BLaER1 treated with 17β-estradiol and CSF1 and Interleukin-3, amounts not matched to agents 10 nM and 100 nM (cell line): Measurements from ENCODE around the gene PINLYP.

Experiments
- H3K27ac ChIP-seq, 11 experiments: shearing (Covaris generic); formaldehyde crosslinking; 2 replicates each; pipeline ENCODE4 v1.8.1; 2022
- H3K27me3 ChIP-seq, 11 experiments: shearing (Covaris generic); formaldehyde crosslinking; 2 replicates each; pipeline ENCODE4 v1.8.1; 2022
- H3K36me3 ChIP-seq, 11 experiments: shearing (Covaris generic); formaldehyde crosslinking; 2 replicates each; pipeline ENCODE4 v1.8.1; 2022
- H3K4me1 ChIP-seq, 10 experiments: shearing (Covaris generic); formaldehyde crosslinking; 2 replicates each; pipeline ENCODE4 v1.8.1; 2022
- H3K4me2 ChIP-seq, 11 experiments: shearing (Covaris generic); formaldehyde crosslinking; 2 replicates each; pipeline ENCODE4 v1.8.1; 2022
- H3K4me3 ChIP-seq, 10 experiments: shearing (Covaris generic); formaldehyde crosslinking; 2 replicates each; pipeline ENCODE4 v1.8.1; 2022
- H3K9ac ChIP-seq, 11 experiments: shearing (Covaris generic); formaldehyde crosslinking; 2 replicates each; pipeline ENCODE4 v1.8.1; 2022
- H3K9me3 ChIP-seq, 11 experiments: shearing (Covaris generic); formaldehyde crosslinking; replicated peaks in 1 of 11; 2 replicates each; pipeline ENCODE4 v1.8.1; 2022
- H4K20me1 ChIP-seq, 11 experiments: shearing (Covaris generic); formaldehyde crosslinking; 2 replicates each; pipeline ENCODE4 v1.8.1; 2022
- Cebpa-rat ChIP-seq, 11 experiments: shearing (Covaris generic); IDR thresholded peaks; 2 replicates each; pipeline ENCODE4 v1.8.1; 2022

Gene PINLYP

GRCh38 chr19:43607238-43608205, 31.9 kb downstream of the PINLYP start:
- Histone ChIP-seq H3K9me3 (no peaks in the 10 kb centered on the region), H3K9ac (peak overlapping the region; percentile 61 to 84 (median 75)), H3K36me3 (peaks cover 19 to 66% (median 52%) of the 10 kb centered on the region in 11 experiments), H3K27me3 (no peaks in the 10 kb centered on the region), H4K20me1 (peaks cover 0 to 70% (median 31%) of the 10 kb centered on the region in 11 experiments; a peak in 15 of 22 replicates), H3K27ac (peak overlapping the region; percentile 54 to 85 (median 74)), H3K4me2 (peak overlapping the region; percentile 81 to 96 (median 94)), H3K4me1 (peaks cover 24 to 71% (median 60%) of the 10 kb centered on the region in 10 experiments), H3K4me3 (peak overlapping the region; percentile 40 to 66 (median 49); a peak in 19 of 20 replicates)
- no peak for TF ChIP-seq Cebpa-rat (IDR thresholded peaks at IDR 0.05)

- H3K27ac ChIP-seq = peak overlapping the region in 3 of 11 experiments; percentile 23 to 31 (median 29); a peak in 4 of 22 replicates
- TF ChIP-seq Cebpa-rat (IDR thresholded peaks at IDR 0.05) = no peak
- H3K36me3 ChIP-seq = peaks cover 33 to 80% (median 75%) of the 10 kb centered on the region in 11 experiments
Observed at GRCh38 chr19:43609872-43610271, 34.3 kb downstream of the PINLYP start.

GRCh38 chr19:43610493-43610892, 34.9 kb downstream of the PINLYP start:
- H3K36me3 ChIP-seq = peaks cover 33 to 81% (median 76%) of the 10 kb centered on the region in 11 experiments
- no peaks in the 10 kb centered on the region for H3K9me3 ChIP-seq
- no peak overlapping the region for H3K4me2 ChIP-seq
- no peak for TF ChIP-seq Cebpa-rat (IDR thresholded peaks at IDR 0.05)
- H4K20me1 ChIP-seq = peaks cover 0 to 81% (median 53%) of the 10 kb centered on the region in 11 experiments; a peak in 15 of 22 replicates
- H3K27ac ChIP-seq = peak overlapping the region in 1 of 11 experiments; percentile 2; a peak in 1 of 22 replicates
- no peaks in the 10 kb centered on the region for H3K27me3 ChIP-seq
- peaks cover 24 to 48% (median 35%) of the 10 kb centered on the region in 10 experiments for H3K4me1 ChIP-seq
- H3K4me3 ChIP-seq = no peak overlapping the region
- H3K9ac ChIP-seq = peak overlapping the region in 6 of 11 experiments; percentile 0 to 20 (median 11); a peak in 4 of 22 replicates

More at GRCh38 chr19:43609872-43610271, 34.3 kb downstream of the PINLYP start:
- H3K4me1 ChIP-seq = peaks cover 24 to 48% (median 37%) of the 10 kb centered on the region in 10 experiments
- 0 out of 22 replicates have a peak overlapping the region, but pooled peaks of 1 of the 11 experiments have one; percentile 2 for H3K4me2 ChIP-seq
- H3K4me3 ChIP-seq = no peak overlapping the region
- no peaks in the 10 kb centered on the region for H3K9me3 ChIP-seq
- peaks cover 0 to 76% (median 51%) of the 10 kb centered on the region in 11 experiments; a peak in 15 of 22 replicates for H4K20me1 ChIP-seq
- H3K9ac ChIP-seq = peak overlapping the region in 1 of 11 experiments; percentile 2; a peak in 1 of 22 replicates
- no peaks in the 10 kb centered on the region for H3K27me3 ChIP-seq

- Histone ChIP-seq H3K27ac (peak within 1 kb of the TSS in 1 of 11 experiments; percentile 2; a peak in 2 of 22 replicates), H3K4me2 (no peak within 1 kb of the TSS), H4K20me1 (peaks cover 0 to 94% (median 57%) of the 10 kb centered on the region in 11 experiments; a peak in 15 of 22 replicates), H3K27me3 (no peaks in the 10 kb centered on the region), H3K4me3 (no peak within 1 kb of the TSS), H3K9me3 (no peaks in the 10 kb centered on the region), H3K4me1 (peaks cover 26 to 48% (median 39%) of the 10 kb centered on the region in 10 experiments), H3K36me3 (peaks cover 33 to 69% (median 63%) of the 10 kb centered on the region in 11 experiments), H3K9ac (peak within 1 kb of the TSS in 5 of 11 experiments; percentile 0 to 20 (median 12); a peak in 4 of 22 replicates)
- no peak for TF ChIP-seq Cebpa-rat (IDR thresholded peaks at IDR 0.05)
Observed at GRCh38 chr19:43611788-43612187, 36.2 kb downstream of the PINLYP start, which contains the start of gene SRRM5. Gene SRRM5 (plus strand): TSS chr19:43612088. CDS start chr19:43612122, 34 bp downstream.

GRCh38 chr19:43612374-43612773, 36.8 kb downstream of the PINLYP start:
- Histone ChIP-seq H3K27ac (no peak overlapping the region; a peak in 1 of 22 replicates), H3K9ac (no peak overlapping the region), H3K36me3 (peaks cover 33 to 65% (median 58%) of the 10 kb centered on the region in 11 experiments), H3K9me3 (no peaks in the 10 kb centered on the region), H3K27me3 (no peaks in the 10 kb centered on the region), H3K4me2 (no peak overlapping the region), H4K20me1 (peaks cover 0 to 100% (median 57%) of the 10 kb centered on the region in 11 experiments; a peak in 15 of 22 replicates), H3K4me3 (no peak overlapping the region), H3K4me1 (peaks cover 26 to 48% (median 39%) of the 10 kb centered on the region in 10 experiments)
- no peak for TF ChIP-seq Cebpa-rat (IDR thresholded peaks at IDR 0.05)

GRCh38 chr19:43616306-43616705, 40.7 kb downstream of the PINLYP start:
- H3K9ac ChIP-seq = peak overlapping the region in 9 of 11 experiments; percentile 1 to 56 (median 16); a peak in 9 of 22 replicates

GRCh38 chr19:43616954-43617353, 41.4 kb downstream of the PINLYP start:
- no peaks in the 10 kb centered on the region for H3K27me3 ChIP-seq
- H3K4me1 ChIP-seq = peaks cover 36 to 53% (median 48%) of the 10 kb centered on the region in 10 experiments
- peaks cover 24 to 37% (median 34%) of the 10 kb centered on the region in 11 experiments for H3K36me3 ChIP-seq
- no peak overlapping the region for H3K4me3 ChIP-seq
- peak overlapping the region in 10 of 11 experiments; percentile 7 to 98 (median 86); a peak in 18 of 22 replicates for H3K4me2 ChIP-seq
- peaks cover 0 to 54% (median 28%) of the 10 kb centered on the region in 11 experiments; a peak in 14 of 22 replicates for H4K20me1 ChIP-seq
- TF ChIP-seq Cebpa-rat (IDR thresholded peaks at IDR 0.05) = no peak
- no peaks in the 10 kb centered on the region for H3K9me3 ChIP-seq
- peak overlapping the region in 4 of 11 experiments; percentile 1 to 42 (median 3); a peak in 5 of 22 replicates for H3K27ac ChIP-seq
- peak overlapping the region in 4 of 11 experiments; percentile 16 to 56 (median 44); a peak in 2 of 22 replicates for H3K9ac ChIP-seq

More at GRCh38 chr19:43616306-43616705, 40.7 kb downstream of the PINLYP start:
- no peaks in the 10 kb centered on the region for H3K27me3 ChIP-seq
- H3K4me3 ChIP-seq = no peak overlapping the region
- peaks cover 30 to 43% (median 40%) of the 10 kb centered on the region in 11 experiments for H3K36me3 ChIP-seq
- peaks cover 0 to 61% (median 34%) of the 10 kb centered on the region in 11 experiments; a peak in 14 of 22 replicates for H4K20me1 ChIP-seq
- no peaks in the 10 kb centered on the region for H3K9me3 ChIP-seq
- TF ChIP-seq Cebpa-rat (IDR thresholded peaks at IDR 0.05) = no peak
- H3K4me1 ChIP-seq = peaks cover 36 to 53% (median 48%) of the 10 kb centered on the region in 10 experiments
- H3K4me2 ChIP-seq = peak overlapping the region; percentile 7 to 98 (median 72); a peak in 19 of 22 replicates
- peak overlapping the region in 8 of 11 experiments; percentile 1 to 42 (median 18); a peak in 10 of 22 replicates for H3K27ac ChIP-seq

- Histone ChIP-seq H3K9me3 (no peaks in the 10 kb centered on the region), H3K27me3 (no peaks in the 10 kb centered on the region), H3K4me2 (peak overlapping the region; percentile 81 to 98 (median 93)), H3K27ac (peak overlapping the region; percentile 84 to 96 (median 93)), H4K20me1 (peaks cover 0 to 35% (median 22%) of the 10 kb centered on the region in 11 experiments; a peak in 13 of 22 replicates), H3K4me1 (peaks cover 36 to 53% (median 48%) of the 10 kb centered on the region in 10 experiments), H3K4me3 (peak overlapping the region; percentile 67 to 77 (median 71)), H3K9ac (peak overlapping the region; percentile 87 to 96 (median 92)), H3K36me3 (peaks cover 7 to 27% (median 15%) of the 10 kb centered on the region in 11 experiments)
- no peak for TF ChIP-seq Cebpa-rat (IDR thresholded peaks at IDR 0.05)
Observed at GRCh38 chr19:43618921-43619261, 43.3 kb downstream of the PINLYP start.
